ENCODE results near the gene NPTN.

The NPTN gene

DNA sequence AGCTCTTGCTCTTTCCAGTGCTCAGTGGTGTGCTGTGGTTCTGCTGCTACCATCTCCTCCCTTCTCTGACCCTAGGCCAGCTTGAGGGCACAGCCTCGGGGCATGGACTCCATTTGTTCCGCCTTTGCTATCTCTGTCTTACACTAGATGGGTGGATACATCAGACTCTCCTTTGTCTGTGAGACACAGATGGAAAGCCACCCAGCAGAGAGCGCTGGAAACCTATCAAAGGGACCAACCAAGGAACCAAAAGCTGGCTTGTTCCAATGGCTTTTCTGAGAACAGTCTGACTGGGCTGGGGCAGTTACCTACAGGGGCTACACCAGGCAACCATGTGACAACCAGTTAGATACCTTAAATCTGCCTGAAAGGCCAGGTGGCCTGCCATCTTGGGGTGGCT is 63.8 kb downstream of the NPTN start:
- TF ChIP-seq, protein P1, sequence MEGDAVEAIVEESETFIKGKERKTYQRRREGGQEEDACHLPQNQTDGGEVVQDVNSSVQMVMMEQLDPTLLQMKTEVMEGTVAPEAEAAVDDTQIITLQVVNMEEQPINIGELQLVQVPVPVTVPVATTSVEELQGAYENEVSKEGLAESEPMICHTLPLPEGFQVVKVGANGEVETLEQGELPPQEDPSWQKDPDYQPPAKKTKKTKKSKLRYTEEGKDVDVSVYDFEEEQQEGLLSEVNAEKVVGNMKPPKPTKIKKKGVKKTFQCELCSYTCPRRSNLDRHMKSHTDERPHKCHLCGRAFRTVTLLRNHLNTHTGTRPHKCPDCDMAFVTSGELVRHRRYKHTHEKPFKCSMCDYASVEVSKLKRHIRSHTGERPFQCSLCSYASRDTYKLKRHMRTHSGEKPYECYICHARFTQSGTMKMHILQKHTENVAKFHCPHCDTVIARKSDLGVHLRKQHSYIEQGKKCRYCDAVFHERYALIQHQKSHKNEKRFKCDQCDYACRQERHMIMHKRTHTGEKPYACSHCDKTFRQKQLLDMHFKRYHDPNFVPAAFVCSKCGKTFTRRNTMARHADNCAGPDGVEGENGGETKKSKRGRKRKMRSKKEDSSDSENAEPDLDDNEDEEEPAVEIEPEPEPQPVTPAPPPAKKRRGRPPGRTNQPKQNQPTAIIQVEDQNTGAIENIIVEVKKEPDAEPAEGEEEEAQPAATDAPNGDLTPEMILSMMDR (IDR thresholded peaks at IDR 0.05; ENCODE audit: low read depth, low read length): no peak
- H3K4me3 ChIP-seq (ENCODE audit: low read depth, low read length): no peak overlapping the region
- in situ Hi-C loops (cut with HindIII; ENCODE audit: low sequenced_read_pairs): no loop called here
- no peak for DNase-seq (ENCODE audit: low read depth, low spot score)

GRCh38 chr15:73568564-73569280 is 64.5 kb downstream of the NPTN start:
- DNase-seq (ENCODE audit: low read depth, low spot score): no peak
- in situ Hi-C loops (cut with HindIII; ENCODE audit: low sequenced_read_pairs): no loop called here
- H3K4me3 ChIP-seq (ENCODE audit: low read depth, low read length): no peak overlapping the region
- TF ChIP-seq, protein P1 (IDR thresholded peaks at IDR 0.05; ENCODE audit: low read depth, low read length): no peak

- in situ Hi-C loops (cut with HindIII; ENCODE audit: low sequenced_read_pairs): no loop called here
- TF ChIP-seq, protein P1 (IDR thresholded peaks at IDR 0.05; ENCODE audit: low read depth, low read length): no peak
- no peak overlapping the region for H3K4me3 ChIP-seq (ENCODE audit: low read depth, low read length)
- DNase-seq (ENCODE audit: low read depth, low spot score): no peak
These were observed 66.2 kb downstream of the NPTN start for GRCh38 chr15:73567020-73567419.

DNA sequence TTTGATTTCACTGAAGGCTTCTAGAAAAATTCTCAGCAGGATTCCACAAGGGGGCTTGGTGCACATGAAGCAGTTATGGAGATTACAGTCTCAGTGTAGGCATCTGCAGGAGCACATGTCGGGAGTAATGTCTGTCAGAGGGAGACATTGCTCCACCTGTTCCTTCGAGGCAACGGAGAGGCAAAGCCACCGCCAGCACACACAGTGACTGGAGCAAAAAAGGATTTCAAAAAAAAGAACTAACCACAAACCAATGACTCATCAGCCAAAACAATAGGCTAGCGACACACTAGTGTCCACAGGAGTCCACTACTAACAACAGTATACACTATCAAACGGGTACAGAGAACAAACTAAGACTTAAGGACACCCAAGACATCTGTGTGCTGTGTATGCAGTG is 68.9 kb downstream of the NPTN start:
- in situ Hi-C loops (cut with HindIII; ENCODE audit: low sequenced_read_pairs): no loop called here
- peak; percentile 65 for DNase-seq (ENCODE audit: low read depth, low spot score)
- no peak overlapping the region for H3K4me3 ChIP-seq (ENCODE audit: low read depth, low read length)
- TF ChIP-seq, protein P1 (IDR thresholded peaks at IDR 0.05; ENCODE audit: low read depth, low read length): peak; percentile 24

- no peak overlapping the region for H3K4me3 ChIP-seq (ENCODE audit: low read depth, low read length)
- TF ChIP-seq, protein P1 (IDR thresholded peaks at IDR 0.05; ENCODE audit: low read depth, low read length): peak; percentile 42
- in situ Hi-C loops (cut with HindIII; ENCODE audit: low sequenced_read_pairs): no loop called here
- peak; percentile 77 for DNase-seq (ENCODE audit: low read depth, low spot score)
These were observed 72.6 kb downstream of the NPTN start for GRCh38 chr15:73560501-73561117.

DNA sequence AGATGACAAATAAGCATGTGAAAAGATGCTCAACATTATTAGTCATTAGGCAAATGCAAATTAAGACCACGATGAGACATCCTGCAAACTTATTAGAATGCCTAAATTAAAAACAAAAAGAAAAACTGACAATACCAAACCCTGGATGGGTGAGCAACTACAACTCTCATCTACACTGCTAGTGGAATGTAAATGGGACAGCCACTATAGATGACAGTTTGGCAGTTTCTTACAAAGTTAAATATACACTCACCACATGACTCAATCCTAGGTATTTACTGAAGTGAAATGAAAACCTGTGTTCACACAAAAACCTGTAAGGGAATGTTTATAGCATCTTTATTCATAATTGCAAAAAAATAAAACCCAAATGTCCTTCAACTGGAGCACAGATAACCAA is 74.7 kb downstream of the NPTN start:
- no peak overlapping the region for H3K4me3 ChIP-seq (ENCODE audit: low read depth, low read length)
- TF ChIP-seq, protein P1 (IDR thresholded peaks at IDR 0.05; ENCODE audit: low read depth, low read length): no peak

More for the DNA sequence above, 74.7 kb downstream of the NPTN start:
- in situ Hi-C loops (cut with HindIII; ENCODE audit: low sequenced_read_pairs): no loop called here
- no peak for DNase-seq (ENCODE audit: low read depth, low spot score)
